OCI-LY1 (cell line): ENCODE measurements around the gene MON2.
"Not testable (repeated sequence)": the region's sequence is repeated elsewhere in the genome, so short reads cannot be mapped to it uniquely, and the experiment has no call there.

Source experiments
- H2AFZ ChIP-seq: fragments of 200-600 bp; sonication (generic), shearing (Covaris generic); 2 replicates; pipeline ENCODE4 v1.6.0; 2014; ENCODE audit warnings: antibody characterized with exemption, mild to moderate bottlenecking, low read length
- H3F3A ChIP-seq: fragments of 200-600 bp; sonication (generic), shearing (Covaris generic); 2 replicates; pipeline ENCODE4 v1.6.0; 2014; ENCODE audit warnings: mild to moderate bottlenecking, antibody characterized with exemption, low read length, moderate library complexity; ENCODE audit not compliant: insufficient read depth
- H3K27ac ChIP-seq: fragments of 200-600 bp; sonication (generic); 2 replicates; pipeline ENCODE4 v1.5.1; 2014; ENCODE audit warnings: low read length, mixed run types, mild to moderate bottlenecking, low read depth; ENCODE audit not compliant: poor library complexity, severe bottlenecking
- H3K27me3 ChIP-seq: fragments of 200-600 bp; sonication (generic); 2 replicates; pipeline ENCODE4 v1.6.0; 2014; ENCODE audit warnings: antibody characterized with exemption, mild to moderate bottlenecking, low read length, moderate library complexity; ENCODE audit not compliant: insufficient read depth
- H3K36me3 ChIP-seq: fragments of 200-600 bp; sonication (generic); 2 replicates; pipeline ENCODE4 v1.6.1; 2014; ENCODE audit warnings: mild to moderate bottlenecking, antibody characterized with exemption, low read length, moderate library complexity, mixed read lengths; ENCODE audit not compliant: insufficient read depth
- H3K4me1 ChIP-seq: fragments of 200-600 bp; sonication (generic); 2 replicates; pipeline ENCODE4 v1.5.1; 2014; ENCODE audit warnings: mild to moderate bottlenecking, low read length, moderate library complexity; ENCODE audit not compliant: insufficient read depth, severe bottlenecking
- H3K4me2 ChIP-seq: fragments of 200-600 bp; sonication (generic), shearing (Covaris generic); 2 replicates; pipeline ENCODE4 v1.6.1; 2014; ENCODE audit warnings: low read length
- H3K4me3 ChIP-seq: fragments of 200-600 bp; sonication (generic); 2 replicates; pipeline ENCODE4 v1.5.1; 2014; ENCODE audit warnings: low read length, low read depth, mild to moderate bottlenecking, mixed read lengths; ENCODE audit not compliant: poor library complexity, severe bottlenecking
- H3K79me2 ChIP-seq: fragments of 200-600 bp; shearing (Covaris generic); 2 replicates; pipeline ENCODE4 v1.6.1; 2016; ENCODE audit warnings: mixed run types, low read length, mixed read lengths; ENCODE audit not compliant: insufficient read depth
- H3K9ac ChIP-seq: fragments of 200-600 bp; sonication (generic), shearing (Covaris generic); 2 replicates; pipeline ENCODE4 v1.6.1; 2014; ENCODE audit warnings: mild to moderate bottlenecking, low read length, mixed read lengths
- H3K9me2 ChIP-seq: fragments of 200-600 bp; sonication (generic), shearing (Covaris generic); 2 replicates; pipeline ENCODE4 v1.6.1; 2014; ENCODE audit warnings: low read depth, mild to moderate bottlenecking, low read length, mixed read lengths
- H3K9me3 ChIP-seq: fragments of 200-600 bp; shearing (Covaris generic); 2 replicates; pipeline ENCODE4 v1.6.1; 2014; ENCODE audit warnings: low read length, mixed read lengths
- H4K20me1 ChIP-seq: fragments of 200-600 bp; sonication (generic), shearing (Covaris generic); 2 replicates; pipeline ENCODE4 v1.6.0; 2016; ENCODE audit warnings: mild to moderate bottlenecking, low read length; ENCODE audit not compliant: insufficient read depth
- CTCF ChIP-seq: fragments of 200-600 bp; sonication (generic), shearing (Covaris generic); IDR thresholded peaks from 2 replicates; pipeline ENCODE4 v1.5.1; 2017; ENCODE audit warnings: mild to moderate bottlenecking, antibody characterized with exemption, low read length, moderate library complexity, mixed read lengths
- EZH2 ChIP-seq: fragments of 200-600 bp; sonication (generic), shearing (Covaris generic); IDR thresholded peaks from 2 replicates; pipeline ENCODE4 v1.8.0; 2017; ENCODE audit warnings: borderline replicate concordance, mixed run types, mild to moderate bottlenecking, antibody characterized with exemption, low read length, moderate library complexity, mixed read lengths

Gene MON2

GRCh38 chr12:62552906-62553556, 86.4 kb downstream of the MON2 start:
- no peaks in the 10 kb centered on the region for H3K9me3 ChIP-seq
- peaks cover 52% of the 10 kb centered on the region for H3K36me3 ChIP-seq
- no peak overlapping the region for H2AFZ ChIP-seq
- no peak overlapping the region for H3K9ac ChIP-seq
- no peak overlapping the region for H3K27ac ChIP-seq
- no peaks in the 10 kb centered on the region for H3K9me2 ChIP-seq
- no peaks in the 10 kb centered on the region for H3K79me2 ChIP-seq
- H3K27me3 ChIP-seq, result no peaks in the 10 kb centered on the region
- no peak overlapping the region for H3K4me2 ChIP-seq
- H3F3A ChIP-seq, result no peaks in the 10 kb centered on the region
- TF ChIP-seq CTCF (no peak), EZH2 (no peak)
- H3K4me3 ChIP-seq, result no peak overlapping the region
- H3K4me1 ChIP-seq, result no peaks in the 10 kb centered on the region
- H4K20me1 ChIP-seq, result no peaks in the 10 kb centered on the region

- H3F3A ChIP-seq, H3K4me3 ChIP-seq, H2AFZ ChIP-seq, H3K9ac ChIP-seq, H4K20me1 ChIP-seq, H3K27me3 ChIP-seq, H3K9me2 ChIP-seq, H3K27ac ChIP-seq, H3K4me1 ChIP-seq, H3K79me2 ChIP-seq, H3K4me2 ChIP-seq, H3K9me3 ChIP-seq: not testable (repeated sequence)
- H3K36me3 ChIP-seq, result peaks cover 39% of the 10 kb centered on the region; the same call in 1 of the 2 replicates
These were observed 92.7 kb downstream of the MON2 start for GRCh38 chr12:62559366-62559765.

- Histone ChIP-seq H3K9me2 (no peaks in the 10 kb centered on the region), H3K4me2 (no peak overlapping the region), H3K4me1 (no peaks in the 10 kb centered on the region)
These were observed 96.2 kb downstream of the MON2 start for GRCh38 chr12:62562846-62563245.

More at GRCh38 chr12:62562846-62563245, 96.2 kb downstream of the MON2 start:
- Histone ChIP-seq H3K27me3 (no peaks in the 10 kb centered on the region), H3K4me3 (no peak overlapping the region), H3K9me3 (no peaks in the 10 kb centered on the region), H3F3A (no peaks in the 10 kb centered on the region), H3K9ac (no peak overlapping the region), H2AFZ (no peak overlapping the region), H3K79me2 (no peaks in the 10 kb centered on the region), H3K27ac (no peak overlapping the region), H3K36me3 (peaks cover 45% of the 10 kb centered on the region; the same call in 1 of the 2 replicates), H4K20me1 (no peaks in the 10 kb centered on the region)
- TF ChIP-seq CTCF, result no peak
